GM12873 (cell line): Measurements from ENCODE around the gene ARF5.

Experiments used
- CTCF ChIP-seq: IDR thresholded peaks from 2 replicates; pipeline ENCODE4 v1.5.1; 2012; ENCODE audit warnings: low read depth, mild to moderate bottlenecking, moderate library complexity, low read length, control low read depth; ENCODE audit not compliant: insufficient read depth; ENCODE audit errors: missing control alignments

The ARF5 gene

GRCh38 chr7:127612263-127612662 is 24.1 kb downstream of the ARF5 start:
- no peak for TF ChIP-seq CTCF

- TF ChIP-seq CTCF = no peak
Measured at GRCh38 chr7:127616724-127617123, 28.5 kb downstream of the ARF5 start.

GRCh38 chr7:127618042-127618441 is 29.8 kb downstream of the ARF5 start, which contains the start of gene PAX4:
Gene PAX4 (minus strand): TSS chr7:127618142. CDS start chr7:127615928, 2,214 bp downstream.
- no peak for TF ChIP-seq CTCF

- TF ChIP-seq CTCF = no peak
Measured at GRCh38 chr7:127618775-127619174, 30.6 kb downstream of the ARF5 start.

GRCh38 chr7:127619681-127620405 is 31.6 kb downstream of the ARF5 start:
- no peak for TF ChIP-seq CTCF

GRCh38 chr7:127620406-127621233 is 32.4 kb downstream of the ARF5 start:
- TF ChIP-seq CTCF = no peak

- no peak for TF ChIP-seq CTCF
Measured at GRCh38 chr7:127625331-127625730, 37.1 kb downstream of the ARF5 start.
